Anterior cingulate cortex (tissue), 58 donors: Measurements from ENCODE around the gene NAT14.
A peak's percentile ranks its signal among the peaks of the same experiment; 100 is the strongest.

Experiments used
- DNase-seq, 58 donors: peaks; one replicate each; lab custom pipeline; 2025; lab: John Stamatoyannopoulos, UW

The NAT14 gene

DNA sequence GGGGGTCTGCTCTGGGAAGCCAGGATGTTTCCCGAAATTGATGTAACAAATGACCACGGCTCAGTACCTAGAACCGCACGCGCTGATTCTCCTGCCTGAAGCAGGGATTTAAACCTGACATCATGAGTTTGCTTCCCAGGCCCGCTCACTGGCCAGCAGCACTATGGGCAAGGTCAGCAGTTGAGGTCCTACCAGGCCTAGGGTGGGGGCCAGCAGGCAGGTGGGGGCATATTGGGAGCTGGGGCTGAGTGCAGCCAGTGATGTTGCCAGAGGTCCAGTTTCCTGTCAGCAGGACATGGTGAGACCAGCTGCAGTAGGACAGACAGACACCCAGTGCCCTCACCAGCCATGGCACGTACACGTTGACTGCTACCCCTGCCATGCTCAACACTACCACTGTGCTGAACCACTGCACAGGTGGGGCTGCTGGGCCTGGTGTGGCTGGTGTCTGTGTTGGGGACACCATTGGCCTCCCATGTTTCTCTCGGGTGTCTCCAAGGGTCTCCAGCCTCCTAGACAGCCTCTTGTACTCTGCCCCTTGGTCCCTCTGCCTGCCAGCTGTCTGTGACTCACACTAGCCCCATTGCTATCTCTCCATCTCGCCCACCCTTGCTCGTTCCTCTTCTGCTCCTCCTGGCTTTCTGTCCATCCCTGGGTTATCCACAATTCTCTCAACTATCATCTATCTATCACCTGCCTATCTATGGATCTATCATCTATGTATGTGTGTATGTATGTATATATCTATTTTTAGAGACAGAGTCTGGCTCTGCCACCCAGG, 19.3 kb upstream of the NAT14 start:
- DNase-seq = no peak

DNA sequence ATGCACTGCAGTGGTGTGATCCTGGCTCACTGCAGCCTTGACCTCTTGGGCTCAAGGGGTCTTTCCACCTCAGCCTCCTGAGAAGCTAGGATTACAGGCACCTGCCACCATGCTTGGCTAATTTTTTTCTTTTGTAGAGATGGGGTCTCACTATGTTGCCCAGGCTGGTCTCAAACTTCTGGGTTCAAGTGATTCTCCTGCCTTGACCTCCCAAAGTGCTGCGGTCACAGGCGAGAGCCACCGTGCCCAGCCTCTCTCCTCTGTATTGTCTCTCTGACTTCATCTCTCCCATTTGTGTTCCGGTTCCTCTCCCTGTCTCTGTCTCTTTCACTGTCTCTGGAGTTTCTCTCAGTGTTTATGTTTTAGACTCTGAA, 18.8 kb upstream of the NAT14 start:
- DNase-seq = no peak

DNA sequence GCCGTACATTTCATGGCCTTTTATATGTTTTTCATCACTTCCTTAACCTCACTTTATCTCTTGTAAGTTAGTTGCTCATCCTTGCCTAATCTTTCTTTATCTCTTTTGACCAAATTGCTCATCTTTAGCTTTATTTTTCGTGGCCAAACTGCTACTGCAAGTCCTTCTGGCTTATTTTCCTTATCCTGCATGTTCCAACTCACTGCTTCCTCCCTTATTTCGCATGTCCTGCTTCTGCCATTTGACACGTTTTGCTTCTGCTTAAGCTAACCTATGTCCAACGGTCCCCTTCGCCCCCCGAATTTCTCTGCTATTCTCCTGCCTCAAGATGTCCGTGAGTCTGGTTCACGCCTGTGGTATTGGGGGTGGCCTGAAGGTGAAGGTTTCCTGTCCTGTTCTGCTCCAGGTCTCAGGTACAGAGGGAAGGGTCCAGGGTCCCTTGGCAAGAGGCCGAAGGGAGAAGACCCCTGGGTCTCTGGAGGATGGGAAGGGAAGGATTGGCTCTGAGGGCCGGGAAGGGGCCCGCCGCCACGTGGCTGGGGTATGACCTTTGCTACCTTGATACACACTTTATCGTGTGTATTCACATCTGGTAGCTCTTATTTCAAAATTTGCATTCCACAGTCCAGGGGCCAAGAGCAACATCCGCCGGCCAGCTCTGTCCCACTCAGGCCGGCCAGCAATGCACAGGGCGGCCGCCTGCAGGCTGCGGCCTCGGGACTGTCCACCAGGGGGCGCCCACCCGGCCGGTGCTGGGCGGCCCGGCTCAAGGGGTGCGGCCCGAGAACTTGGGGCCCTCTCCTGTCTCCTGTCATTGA, 17.5 kb upstream of the NAT14 start:
- DNase-seq = peak in 31 of 58 donors; percentile 7 to 67 (median 20)

DNA sequence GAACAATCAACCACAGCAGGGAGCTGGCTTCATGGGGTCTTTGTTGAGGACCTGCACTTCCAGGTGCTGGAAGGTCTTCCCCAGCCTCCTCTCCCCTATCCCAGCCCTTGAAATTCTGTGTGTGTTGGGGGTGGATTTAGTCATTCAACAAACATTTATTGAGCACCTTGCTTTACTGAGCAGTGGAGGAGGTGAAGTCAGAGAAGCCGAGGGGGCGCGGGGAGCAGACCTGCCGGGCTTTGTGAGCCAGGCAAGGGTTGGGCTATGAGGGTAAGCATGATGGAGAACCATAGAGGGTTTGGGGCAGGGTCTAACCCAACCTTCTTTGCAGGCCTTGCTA, 17.0 kb upstream of the NAT14 start:
- DNase-seq = no peak

DNA sequence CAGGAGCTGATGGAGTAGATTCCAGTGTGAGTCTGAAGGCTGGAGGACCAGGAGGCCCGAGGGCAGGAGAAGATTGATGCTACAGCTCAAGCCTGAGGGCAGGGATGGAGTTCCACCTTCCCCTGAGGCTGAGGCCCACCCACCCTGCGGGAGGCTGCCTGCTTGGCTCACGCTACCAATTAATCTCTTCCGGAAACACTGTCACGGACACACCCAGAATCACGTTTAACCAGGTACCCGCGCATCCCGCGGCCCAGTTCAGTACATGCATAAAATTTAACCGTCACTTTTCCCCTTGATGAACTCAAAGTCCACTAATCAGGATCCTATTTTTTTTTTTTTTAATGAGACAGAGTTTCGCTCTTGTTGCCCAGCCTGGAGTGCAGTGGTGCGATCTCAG, 13.7 kb upstream of the NAT14 start:
- no peak for DNase-seq

DNA sequence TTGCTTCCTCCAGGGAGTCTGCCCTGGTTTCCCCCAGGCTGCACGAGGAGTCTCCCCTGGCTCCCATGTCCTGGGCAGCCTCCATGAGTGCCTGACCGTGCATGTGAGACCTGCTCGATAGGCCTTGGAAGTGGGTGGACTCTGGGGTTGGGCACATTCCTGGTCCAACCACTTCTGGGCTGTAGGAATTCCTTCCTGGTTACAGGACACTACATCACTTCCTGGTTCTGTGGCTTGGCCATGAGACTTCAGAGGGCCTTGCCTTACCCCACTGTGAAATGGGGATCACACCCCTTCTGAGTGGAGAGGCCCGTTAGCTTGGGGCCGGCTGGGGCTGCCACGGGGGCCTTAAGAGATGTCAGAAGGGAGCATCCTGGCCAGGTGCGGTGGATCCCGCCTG, 12.5 kb upstream of the NAT14 start:
- no peak for DNase-seq

DNA sequence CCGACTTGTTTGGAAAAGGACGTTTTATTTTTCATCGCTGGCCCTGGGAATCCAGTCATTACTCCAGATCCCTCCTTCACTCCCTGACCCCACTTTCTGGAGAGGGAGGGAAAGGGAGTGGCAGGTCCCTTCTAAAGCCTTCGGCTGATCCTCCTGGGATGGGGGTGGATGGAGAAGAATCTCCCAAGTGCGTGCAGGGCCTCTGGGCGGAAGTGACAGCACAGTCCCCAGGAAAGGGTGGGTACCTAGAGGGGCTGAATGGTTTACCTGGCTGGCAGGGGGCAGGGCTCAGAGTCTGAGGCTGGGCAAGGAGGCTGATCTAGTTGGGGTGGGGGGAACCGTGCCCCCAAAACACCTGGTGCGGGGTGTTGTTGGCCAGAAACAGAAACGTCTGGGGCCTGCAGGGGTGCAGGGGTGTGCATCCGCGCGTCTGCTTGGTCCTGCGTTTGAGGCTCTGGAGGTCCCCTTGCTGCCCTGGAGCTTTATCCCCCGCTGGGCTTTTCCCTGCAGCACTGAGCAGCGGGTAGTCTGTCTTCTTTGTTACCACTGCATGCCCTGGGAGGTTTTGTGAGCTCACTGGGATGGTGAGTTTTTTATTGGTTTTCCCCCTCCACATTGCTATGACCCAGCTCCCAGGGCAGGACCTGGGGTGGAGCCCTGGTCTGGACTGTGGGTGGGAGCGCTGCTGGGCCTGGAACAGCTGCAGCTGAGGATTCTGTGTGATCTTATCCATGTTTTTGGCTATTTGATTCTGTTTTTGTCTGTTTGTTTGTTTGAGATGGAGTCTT, 11.6 kb upstream of the NAT14 start:
- DNase-seq = no peak

DNA sequence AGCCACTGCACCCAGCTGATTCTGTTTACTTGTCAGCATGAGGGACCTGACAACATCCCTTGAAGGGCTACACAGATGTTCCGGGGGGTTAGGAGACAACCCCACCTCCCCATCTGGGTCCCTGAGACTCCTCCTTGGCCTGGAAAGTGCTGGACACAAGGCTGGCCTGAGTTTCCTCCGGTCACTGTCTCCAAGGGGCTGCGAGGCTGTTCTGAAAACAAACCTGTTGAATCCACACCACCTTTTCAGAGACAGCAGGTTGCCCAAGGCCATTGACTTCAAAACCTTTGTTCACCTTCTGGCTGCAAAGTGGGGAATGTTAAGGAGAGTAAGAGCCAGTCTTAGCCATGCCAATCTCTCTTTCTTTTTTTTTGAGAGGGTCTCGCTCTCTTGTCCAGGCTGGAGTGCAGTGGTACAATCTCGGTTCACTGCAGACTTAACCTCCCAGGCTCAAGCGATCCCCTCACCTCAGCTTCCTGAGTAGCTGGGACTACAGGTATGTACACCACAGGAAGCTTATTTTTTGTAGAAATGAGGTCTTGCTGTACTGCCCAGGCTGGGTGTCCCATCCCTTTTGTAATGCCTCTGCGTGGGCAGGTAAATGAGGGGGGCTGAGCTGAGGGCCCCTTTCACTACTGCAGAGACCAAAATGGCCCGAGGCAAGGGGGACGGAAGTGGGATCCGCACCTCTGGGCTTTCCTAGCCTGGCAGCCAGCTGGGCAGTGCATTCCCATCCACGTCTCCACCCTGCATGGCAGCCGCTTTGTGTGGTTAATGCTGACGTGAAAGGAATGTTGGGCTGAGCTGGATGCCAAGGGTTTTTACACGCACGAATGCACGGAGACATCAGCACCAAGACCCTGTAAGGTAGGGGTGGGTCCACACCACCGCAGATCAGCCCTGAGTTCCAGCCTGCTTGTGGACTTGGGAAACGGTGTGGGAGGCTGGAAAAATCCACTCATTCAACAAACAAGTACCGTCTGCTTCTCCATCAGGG, 10.4 kb upstream of the NAT14 start:
- no peak for DNase-seq

DNA sequence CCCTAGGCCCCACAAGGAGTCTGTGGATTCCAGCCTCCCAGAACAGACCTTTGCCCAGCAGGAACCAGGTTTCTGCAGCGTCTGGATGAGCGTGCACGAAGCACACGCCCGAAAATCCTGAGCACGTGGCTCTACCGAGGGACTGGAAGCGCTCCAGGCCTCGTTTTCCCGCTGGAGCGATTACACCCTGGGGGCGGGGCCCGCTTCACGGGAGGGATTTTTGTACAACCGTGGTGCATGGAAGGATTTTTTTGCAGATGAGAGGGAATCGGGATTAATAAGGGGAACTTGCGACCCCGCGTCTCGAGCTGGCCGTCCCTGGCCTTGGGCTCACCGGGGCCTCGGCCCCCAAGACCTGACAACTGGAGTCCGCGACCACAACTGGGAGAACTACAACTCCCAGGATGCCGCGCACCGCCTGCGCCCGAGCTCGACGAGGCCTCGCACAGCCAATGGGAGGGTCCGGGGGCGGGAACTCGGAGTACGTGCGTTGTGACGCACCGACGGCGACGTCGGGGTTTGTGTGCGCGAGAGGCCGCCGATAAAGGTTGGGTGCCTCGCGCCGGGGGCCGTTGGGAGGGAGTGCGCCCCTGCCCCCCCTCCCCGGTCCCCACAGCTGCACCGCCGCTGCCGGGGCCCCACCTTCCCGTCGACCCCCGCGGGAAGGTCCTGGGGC, 8.8 kb upstream of the NAT14 start, which contains the start of gene ZNF628:
ZNF628 (plus strand) TSS at position 518 of the 676 bp plus-strand sequence. CDS start 3,294 bp downstream, outside the sequence.
- peak; percentile 71 to 99 (median 98) for DNase-seq

DNA sequence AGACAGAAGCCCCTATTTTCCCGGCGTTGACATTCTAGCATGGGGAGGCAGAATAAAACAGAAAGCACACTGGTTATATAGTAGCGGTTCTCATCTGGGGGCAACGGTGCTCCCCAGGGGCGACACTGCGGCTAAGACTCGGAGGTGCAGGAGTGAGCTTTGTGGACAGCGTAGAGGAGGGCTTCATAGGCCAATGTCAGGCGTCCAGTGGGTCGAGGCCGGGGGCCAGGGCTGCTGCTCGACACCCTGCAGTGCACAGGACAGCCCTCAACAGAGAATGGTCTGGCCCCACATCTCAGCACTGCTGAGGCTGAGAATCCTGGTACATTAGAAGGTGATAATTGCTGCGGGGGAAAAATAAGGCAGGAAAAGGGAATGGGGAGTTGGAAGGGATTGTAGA, 7.1 kb upstream of the NAT14 start:
- DNase-seq = no peak

DNA sequence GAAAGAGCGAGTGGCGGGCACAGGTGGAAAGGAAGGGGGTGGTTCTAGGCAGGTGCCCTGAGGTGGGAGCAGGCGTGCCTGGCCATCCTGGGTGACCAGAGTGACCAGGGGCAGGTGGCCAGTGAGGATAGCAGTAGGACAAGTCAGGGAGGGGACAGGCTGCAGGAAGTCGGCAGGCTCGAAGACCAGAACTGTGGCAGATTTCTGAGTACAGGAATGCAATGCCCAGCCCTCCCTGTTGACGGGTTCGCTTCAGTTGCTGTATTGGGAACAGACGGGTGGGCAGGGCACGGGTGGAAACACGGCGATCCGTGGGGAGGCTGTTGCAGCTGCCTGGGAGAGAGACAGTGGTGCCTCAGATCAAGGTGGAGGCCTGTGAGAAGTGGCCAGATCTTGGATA, 6.6 kb upstream of the NAT14 start:
- DNase-seq = no peak

DNA sequence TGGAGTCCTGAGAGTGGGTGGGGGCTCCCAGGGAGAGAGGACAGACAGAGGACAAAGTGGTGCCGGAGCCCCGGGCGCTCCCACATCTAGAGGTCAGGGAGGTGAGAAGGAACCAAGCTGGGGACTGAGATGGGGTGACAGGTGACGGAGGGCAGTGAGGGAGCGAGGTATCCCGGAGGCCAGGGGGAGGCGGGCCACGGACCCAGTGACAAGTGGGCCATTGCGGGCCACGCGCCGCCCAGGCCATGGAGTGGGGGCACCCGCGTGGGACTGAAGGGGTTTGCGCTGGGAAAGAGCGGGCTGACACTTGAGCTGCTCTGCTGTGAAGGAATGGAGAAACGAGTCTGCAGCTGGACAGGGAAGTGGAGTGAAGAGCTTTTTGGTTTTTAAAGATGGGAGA, 5.9 kb upstream of the NAT14 start:
- DNase-seq = no peak

DNA sequence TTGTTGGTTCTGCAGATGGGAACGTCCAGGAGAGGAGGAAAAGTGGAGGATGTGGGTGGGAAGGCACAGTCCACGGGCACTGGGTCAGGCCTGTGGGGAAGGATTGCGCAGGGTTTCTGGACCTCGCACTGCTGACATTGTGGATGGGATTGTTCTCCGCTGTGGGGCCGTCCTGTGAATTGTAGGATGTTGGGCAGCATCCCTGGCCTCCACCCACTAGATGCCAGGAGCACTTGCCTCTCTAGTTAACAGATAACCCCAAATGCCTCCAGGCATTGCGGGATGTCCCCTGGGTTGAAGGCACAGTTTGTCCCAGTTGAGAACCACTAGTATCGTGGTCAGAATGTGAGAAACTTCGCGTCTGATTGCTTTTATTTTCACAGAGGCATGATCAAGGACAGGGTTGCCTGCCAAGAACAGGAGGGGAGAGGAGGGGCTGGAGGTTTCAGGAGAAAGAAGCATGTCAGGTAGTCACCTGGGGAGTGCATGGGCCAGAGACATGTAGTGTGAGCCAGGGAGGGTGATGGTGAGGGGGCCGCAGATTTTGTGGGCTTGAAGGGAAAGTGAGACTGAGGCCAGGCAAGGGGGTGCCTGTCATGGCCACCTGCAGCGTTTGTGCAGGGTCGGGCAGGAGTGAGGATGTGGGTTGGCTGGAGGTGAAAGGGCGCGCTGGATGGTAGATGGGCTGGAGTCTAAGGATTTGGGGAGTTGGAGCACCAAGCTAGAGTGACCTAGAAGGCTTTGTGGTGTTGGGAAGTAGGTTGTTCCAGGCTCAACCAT, 5.3 kb upstream of the NAT14 start:
- no peak for DNase-seq

DNA sequence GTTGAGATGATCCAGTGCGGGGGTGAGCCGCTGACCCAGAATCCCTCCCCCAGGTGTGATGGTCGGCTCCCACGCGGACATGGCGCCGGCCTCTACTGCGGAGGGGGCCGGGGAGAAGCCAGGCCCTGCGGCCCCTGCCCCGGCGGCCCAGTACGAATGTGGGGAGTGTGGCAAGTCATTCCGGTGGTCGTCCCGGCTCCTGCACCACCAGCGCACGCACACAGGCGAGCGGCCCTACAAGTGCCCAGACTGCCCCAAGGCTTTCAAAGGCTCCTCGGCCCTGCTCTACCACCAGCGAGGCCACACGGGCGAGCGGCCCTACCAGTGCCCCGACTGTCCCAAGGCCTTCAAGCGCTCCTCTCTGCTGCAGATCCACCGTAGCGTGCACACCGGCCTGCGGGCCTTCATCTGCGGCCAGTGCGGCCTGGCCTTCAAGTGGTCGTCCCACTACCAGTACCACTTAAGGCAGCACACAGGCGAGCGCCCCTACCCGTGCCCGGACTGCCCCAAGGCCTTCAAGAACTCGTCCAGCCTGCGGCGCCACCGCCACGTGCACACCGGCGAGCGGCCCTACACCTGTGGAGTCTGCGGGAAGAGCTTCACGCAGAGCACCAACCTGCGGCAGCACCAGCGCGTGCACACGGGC, 3.7 kb upstream of the NAT14 start:
- DNase-seq = no peak

DNA sequence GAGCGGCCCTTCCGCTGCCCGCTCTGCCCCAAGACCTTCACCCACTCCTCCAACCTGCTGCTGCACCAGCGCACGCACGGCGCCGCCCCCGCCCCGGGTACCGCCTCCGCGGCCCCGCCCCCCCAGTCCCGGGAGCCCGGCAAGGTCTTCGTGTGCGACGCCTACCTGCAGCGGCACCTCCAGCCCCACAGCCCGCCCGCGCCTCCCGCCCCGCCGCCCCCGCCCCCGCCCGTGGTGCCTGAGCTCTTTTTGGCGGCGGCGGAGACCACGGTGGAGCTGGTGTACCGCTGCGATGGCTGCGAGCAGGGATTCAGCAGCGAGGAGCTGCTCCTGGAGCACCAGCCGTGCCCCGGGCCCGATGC, 3.2 kb upstream of the NAT14 start:
- DNase-seq = no peak

DNA sequence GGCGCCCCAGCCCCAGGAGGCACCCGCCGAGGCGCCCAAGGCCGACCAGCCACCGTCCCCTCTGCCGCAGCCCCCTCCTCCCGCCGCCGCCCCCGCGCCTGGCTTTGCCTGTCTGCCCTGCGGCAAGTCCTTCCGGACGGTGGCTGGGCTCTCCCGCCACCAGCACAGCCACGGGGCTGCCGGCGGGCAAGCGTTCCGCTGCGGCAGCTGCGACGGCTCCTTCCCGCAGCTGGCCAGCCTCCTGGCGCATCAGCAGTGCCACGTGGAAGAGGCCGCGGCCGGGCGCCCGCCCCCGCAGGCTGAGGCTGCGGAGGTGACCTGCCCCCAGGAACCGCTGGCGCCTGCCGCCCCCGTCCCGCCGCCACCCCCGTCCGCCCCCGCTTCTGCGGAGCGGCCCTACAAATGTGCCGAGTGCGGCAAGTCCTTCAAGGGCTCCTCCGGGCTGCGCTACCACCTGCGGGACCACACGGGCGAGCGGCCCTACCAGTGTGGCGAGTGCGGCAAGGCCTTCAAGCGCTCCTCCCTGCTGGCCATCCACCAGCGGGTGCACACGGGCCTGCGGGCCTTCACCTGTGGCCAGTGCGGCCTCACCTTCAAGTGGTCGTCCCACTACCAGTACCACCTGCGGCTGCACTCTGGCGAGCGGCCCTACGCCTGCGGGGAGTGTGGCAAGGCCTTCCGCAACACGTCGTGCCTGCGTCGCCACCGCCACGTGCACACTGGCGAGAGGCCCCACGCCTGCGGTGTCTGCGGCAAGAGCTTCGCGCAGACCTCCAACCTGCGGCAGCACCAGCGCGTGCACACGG, 2.6 kb upstream of the NAT14 start:
- DNase-seq = no peak

DNA sequence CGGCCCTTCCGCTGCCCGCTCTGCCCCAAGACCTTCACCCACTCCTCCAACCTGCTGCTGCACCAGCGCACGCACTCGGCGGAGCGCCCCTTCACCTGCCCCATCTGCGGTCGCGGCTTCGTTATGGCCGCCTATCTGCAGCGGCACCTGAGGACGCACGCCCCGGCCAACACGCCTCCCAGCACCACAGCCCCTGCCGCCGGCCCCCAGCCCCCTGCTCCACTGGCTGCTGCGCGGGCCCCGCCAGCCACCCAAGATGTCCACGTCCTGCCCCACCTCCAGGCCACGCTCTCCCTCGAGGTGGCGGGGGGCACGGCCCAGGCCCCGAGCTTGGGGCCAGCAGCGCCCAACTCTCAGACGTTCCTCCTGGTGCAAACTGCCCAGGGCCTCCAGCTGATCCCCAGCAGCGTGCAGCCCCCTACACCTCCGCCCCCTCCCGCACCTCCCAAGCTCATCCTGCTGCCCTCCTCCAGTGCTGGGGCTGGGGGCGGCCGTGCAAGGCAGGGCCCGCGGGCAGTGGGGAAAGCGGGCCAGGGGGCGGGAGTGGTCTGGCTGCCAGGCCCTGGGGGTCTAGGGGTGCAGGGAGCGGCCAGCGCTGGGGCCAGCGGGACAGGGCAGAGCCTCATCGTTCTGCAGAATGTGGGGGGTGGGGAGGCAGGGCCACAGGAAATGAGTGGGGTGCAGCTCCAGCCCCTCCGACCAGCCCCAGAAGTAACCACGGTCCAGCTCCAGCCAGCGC, 1.9 kb upstream of the NAT14 start:
- no peak for DNase-seq
